NCI-H1092 treated with DMSO at 0.1 percent for 48 hours (cell line): ENCODE data around the gene SMIM1.

Source experiments
- DNase-seq: peaks from one replicate; lab custom pipeline; 2025; lab: John Stamatoyannopoulos, UW

Gene SMIM1

GRCh38 chr1:3756394-3756793 is 16.2 kb upstream of the SMIM1 start:
- DNase-seq: no peak

- no peak for DNase-seq
These were observed 13.4 kb upstream of the SMIM1 start for GRCh38 chr1:3759164-3759563.

- no peak for DNase-seq
These were observed 12.8 kb upstream of the SMIM1 start for GRCh38 chr1:3759796-3760195.

GRCh38 chr1:3761296-3762010 is 11.1 kb upstream of the SMIM1 start:
- no peak for DNase-seq

- DNase-seq: no peak
These were observed 10.2 kb upstream of the SMIM1 start for GRCh38 chr1:3762151-3762872.

- no peak for DNase-seq
These were observed 9.7 kb upstream of the SMIM1 start for GRCh38 chr1:3762873-3763228.

- DNase-seq: no peak
These were observed 9.0 kb upstream of the SMIM1 start for GRCh38 chr1:3763351-3764125.

GRCh38 chr1:3767328-3767925 is 5.1 kb upstream of the SMIM1 start:
- DNase-seq: no peak

GRCh38 chr1:3768811-3769390 is 3.6 kb upstream of the SMIM1 start:
- no peak for DNase-seq

- DNase-seq: no peak
These were observed 2.3 kb upstream of the SMIM1 start for GRCh38 chr1:3770047-3770765.

GRCh38 chr1:3771108-3772026 is 1.2 kb upstream of the SMIM1 start:
- DNase-seq: no peak

GRCh38 chr1:3772027-3772714 is 378 bp upstream of the SMIM1 start:
- DNase-seq: no peak

GRCh38 chr1:3773572-3774275 is 1.2 kb downstream of the SMIM1 start:
- DNase-seq: no peak

- no peak for DNase-seq
These were observed 1.9 kb downstream of the SMIM1 start for GRCh38 chr1:3774276-3774945.

- DNase-seq: no peak
These were observed 2.5 kb downstream of the SMIM1 start for GRCh38 chr1:3774946-3775489.

- DNase-seq: no peak
These were observed 3.1 kb downstream of the SMIM1 start for GRCh38 chr1:3775490-3776230.

- DNase-seq: no peak
These were observed 3.8 kb downstream of the SMIM1 start for GRCh38 chr1:3776231-3776961.
